EH (cell line): Measurements from ENCODE around the gene RAB40C.
A peak's percentile ranks its signal among the peaks of the same experiment; 100 is the strongest.

Source experiments
- DNase-seq: peaks from one replicate; pipeline ENCODE4 v3.0.0-alpha.2; 2015; ENCODE audit warnings: low read depth

RAB40C gene

GRCh38 chr16:668519-669171 is 78.8 kb downstream of the RAB40C start:
- DNase-seq: peak; percentile 17

- no peak for DNase-seq
Observed at GRCh38 chr16:669666-670065, 79.8 kb downstream of the RAB40C start.

- no peak for DNase-seq
Observed at GRCh38 chr16:670485-671352, 80.9 kb downstream of the RAB40C start.

GRCh38 chr16:671353-672131 is 81.7 kb downstream of the RAB40C start:
- no peak for DNase-seq

- no peak for DNase-seq
Observed at GRCh38 chr16:672371-672770, 82.5 kb downstream of the RAB40C start.

- DNase-seq: no peak
Observed at GRCh38 chr16:672851-673250, 83.0 kb downstream of the RAB40C start.

- DNase-seq: no peak
Observed at GRCh38 chr16:673399-673991, 83.6 kb downstream of the RAB40C start.

- DNase-seq: no peak
Observed at GRCh38 chr16:674214-674881, 84.5 kb downstream of the RAB40C start.

GRCh38 chr16:674968-675883 is 85.4 kb downstream of the RAB40C start, which contains the start of gene RHBDL1:
RHBDL1 (plus strand) TSS chr16:675671; CDS start chr16:675791, 120 bp downstream.
- peak; percentile 53 for DNase-seq

GRCh38 chr16:675884-676564 is 86.2 kb downstream of the RAB40C start:
- no peak for DNase-seq

- DNase-seq: no peak
Observed at GRCh38 chr16:676565-676902, 86.7 kb downstream of the RAB40C start.

GRCh38 chr16:676913-677312 is 87.0 kb downstream of the RAB40C start:
- DNase-seq: no peak

- DNase-seq: no peak
Observed at GRCh38 chr16:677316-678190, 87.7 kb downstream of the RAB40C start.

GRCh38 chr16:678209-678857 is 88.5 kb downstream of the RAB40C start:
- no peak for DNase-seq
